Measurements from ENCODE around the gene RTN4. TPM values are rescaled to one million over a fixed set of nuclear protein-coding genes. Genes with fewer than 3 reads are reported as not detected.
A peak's percentile ranks its signal among the peaks of the same experiment; 100 is the strongest.

Gene RTN4
- total RNA-seq, 1 donor from 2014 or later, result 86.9 TPM

DNA sequence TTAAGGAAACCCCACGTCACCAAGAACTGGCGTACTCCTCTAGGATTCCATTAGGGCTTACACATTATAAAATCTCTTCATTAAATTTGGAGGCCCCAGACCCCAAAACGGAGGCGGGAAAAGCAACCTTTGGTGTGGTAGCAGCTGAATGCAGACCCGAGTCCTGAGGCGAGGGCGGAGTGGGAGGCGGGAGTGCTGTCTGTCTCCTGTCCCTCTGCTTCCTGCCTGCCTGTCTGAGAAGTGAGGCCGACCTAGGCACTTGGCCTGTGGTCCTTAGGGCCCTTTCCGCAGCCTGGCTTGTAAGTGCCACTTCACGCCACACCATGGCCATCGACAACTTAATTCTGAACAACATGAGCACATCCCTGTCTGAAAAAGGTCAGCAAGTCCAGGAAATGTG lies 102.1 kb downstream of the RTN4 start:
- H3K27ac Mint-ChIP-seq, result no peak overlapping the region
- no peaks in the 10 kb centered on the region for H3K27me3 Mint-ChIP-seq
- H3K4me1 Mint-ChIP-seq, result peaks cover 6% of the 10 kb centered on the region
- intact Hi-C loops (cut with micrococcal nuclease), result no loop called here
- no peak overlapping the region for H3K4me3 Mint-ChIP-seq
- no peaks in the 10 kb centered on the region for H3K36me3 Mint-ChIP-seq (ENCODE audit: low read depth)
- no peak for DNase-seq
- H3K9me3 Mint-ChIP-seq, result peaks cover 3% of the 10 kb centered on the region

DNA sequence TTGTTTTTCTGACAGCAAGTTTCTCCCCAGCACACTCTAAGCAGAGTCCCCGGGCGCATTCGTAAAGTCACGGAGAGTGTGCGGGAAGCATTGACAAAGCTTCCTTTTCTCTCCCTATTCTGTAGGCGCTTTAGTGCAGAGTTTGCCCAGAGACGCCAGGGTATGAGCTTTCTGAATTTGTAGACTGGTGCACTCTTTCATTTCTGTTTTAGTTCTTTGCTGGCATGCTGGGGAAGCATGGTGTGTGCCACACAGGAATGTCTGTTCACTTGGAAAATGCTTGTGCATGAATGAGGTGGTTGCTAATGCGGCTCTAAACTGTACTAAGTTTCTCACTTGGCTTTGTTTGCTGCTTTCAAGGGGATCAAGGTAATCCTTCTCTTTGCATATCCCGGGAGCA lies 102.6 kb downstream of the RTN4 start:
- intact Hi-C loops (cut with micrococcal nuclease), result no loop called here
- H3K27me3 Mint-ChIP-seq, result no peaks in the 10 kb centered on the region
- H3K36me3 Mint-ChIP-seq (ENCODE audit: low read depth), result no peaks in the 10 kb centered on the region
- peaks cover 3% of the 10 kb centered on the region for H3K9me3 Mint-ChIP-seq
- H3K27ac Mint-ChIP-seq, result no peak overlapping the region
- peaks cover 4% of the 10 kb centered on the region for H3K4me1 Mint-ChIP-seq
- DNase-seq, result no peak
- H3K4me3 Mint-ChIP-seq, result no peak overlapping the region

DNA sequence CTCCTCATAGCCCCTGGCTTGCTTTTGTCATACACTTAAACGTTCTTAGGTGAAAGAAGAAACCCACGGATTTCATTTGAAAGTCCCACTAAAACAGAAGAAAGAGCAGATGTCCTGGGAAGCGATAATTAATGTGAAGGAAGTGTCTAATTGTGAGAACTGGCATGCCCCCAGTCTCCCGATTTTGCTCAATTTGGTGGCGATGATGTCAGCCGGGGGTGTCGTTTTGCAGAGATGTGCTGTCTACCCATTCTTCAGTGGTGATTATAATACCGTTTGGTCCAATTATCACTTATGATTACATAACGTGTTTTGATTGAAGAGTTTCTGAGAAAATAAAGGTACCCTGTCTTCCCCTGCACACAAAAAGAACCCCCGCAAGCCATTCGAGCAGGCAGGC lies 103.1 kb downstream of the RTN4 start:
- no peak overlapping the region for H3K27ac Mint-ChIP-seq
- no peaks in the 10 kb centered on the region for H3K36me3 Mint-ChIP-seq (ENCODE audit: low read depth)
- DNase-seq, result no peak
- intact Hi-C loops (cut with micrococcal nuclease), result no loop called here
- peaks cover 3% of the 10 kb centered on the region for H3K9me3 Mint-ChIP-seq
- no peak overlapping the region for H3K4me3 Mint-ChIP-seq
- H3K4me1 Mint-ChIP-seq, result peaks cover 4% of the 10 kb centered on the region
- no peaks in the 10 kb centered on the region for H3K27me3 Mint-ChIP-seq

DNA sequence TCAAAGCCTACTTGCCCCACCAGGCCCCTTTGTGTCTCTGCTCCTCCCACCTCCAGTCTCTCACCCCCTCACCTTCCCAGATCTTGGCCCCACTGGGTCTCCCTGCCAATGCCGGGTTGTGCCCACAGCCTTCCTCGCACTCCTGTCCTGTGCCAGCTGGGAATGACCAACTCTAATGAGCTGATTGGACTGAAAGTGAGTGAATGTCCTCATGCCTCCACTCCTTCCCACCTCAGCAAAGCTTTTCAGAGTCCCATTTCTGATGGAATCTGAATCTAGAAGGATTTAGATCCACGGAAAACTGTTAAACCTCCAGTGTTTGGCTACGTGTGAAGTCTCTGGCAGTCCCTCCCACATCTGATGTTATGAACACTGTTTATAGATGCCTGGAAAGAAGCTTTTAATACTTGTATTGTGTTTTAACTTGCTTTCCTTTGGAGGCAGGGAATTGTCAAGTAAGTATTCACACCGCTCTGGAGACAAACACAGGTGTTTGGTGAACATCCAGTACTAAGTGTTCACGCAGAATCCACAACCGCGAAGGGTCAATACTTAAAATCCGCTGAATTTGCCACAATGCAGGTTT lies 103.9 kb downstream of the RTN4 start:
- no peaks in the 10 kb centered on the region for H3K36me3 Mint-ChIP-seq (ENCODE audit: low read depth)
- no peaks in the 10 kb centered on the region for H3K27me3 Mint-ChIP-seq
- intact Hi-C loops (cut with micrococcal nuclease), result no loop called here
- no peak for DNase-seq
- peaks cover 3% of the 10 kb centered on the region for H3K9me3 Mint-ChIP-seq
- H3K27ac Mint-ChIP-seq, result no peak overlapping the region
- no peak overlapping the region for H3K4me3 Mint-ChIP-seq
- peaks cover 4% of the 10 kb centered on the region for H3K4me1 Mint-ChIP-seq

DNA sequence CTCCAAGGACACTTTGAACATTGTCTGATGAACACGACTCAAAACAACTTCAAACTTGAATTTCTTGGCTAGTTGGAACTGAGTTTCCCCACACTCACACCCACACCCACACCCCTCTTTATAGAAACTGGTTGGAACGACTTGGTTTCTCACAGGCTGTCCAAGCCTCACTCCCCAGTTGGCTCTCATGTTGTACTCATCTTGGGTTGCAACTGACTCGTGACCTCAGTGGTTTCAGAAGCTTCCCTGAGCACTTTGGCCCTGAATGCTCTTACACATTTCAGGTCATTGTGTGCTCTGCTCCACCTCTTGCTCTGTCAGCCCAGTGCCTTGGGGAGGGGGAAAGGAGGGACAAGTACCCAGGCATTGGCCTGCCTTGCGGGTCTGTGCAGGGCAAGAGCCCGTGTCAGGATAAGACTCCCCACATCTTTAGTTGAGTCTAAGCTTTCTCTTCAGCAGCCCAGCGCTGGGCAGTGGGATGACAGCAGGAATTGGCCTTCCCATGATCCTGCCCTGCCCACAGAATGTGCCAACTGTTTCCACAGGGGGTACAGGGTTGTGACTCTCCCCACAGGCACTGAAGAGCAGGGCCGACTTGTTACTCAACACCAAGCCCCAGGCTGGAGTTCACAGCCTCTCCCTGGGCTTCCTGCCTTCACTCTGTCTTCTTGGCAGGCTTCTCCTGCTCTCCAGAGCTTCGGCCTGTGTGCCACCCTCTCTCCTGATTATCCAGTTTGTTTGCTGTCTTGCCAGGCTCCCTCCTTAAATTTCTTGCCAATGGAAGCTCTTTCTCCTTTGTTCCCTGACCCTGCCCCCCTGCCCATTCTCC lies 104.6 kb downstream of the RTN4 start:
- H3K4me3 Mint-ChIP-seq, result no peak overlapping the region
- no peaks in the 10 kb centered on the region for H3K36me3 Mint-ChIP-seq (ENCODE audit: low read depth)
- no peaks in the 10 kb centered on the region for H3K27me3 Mint-ChIP-seq
- H3K27ac Mint-ChIP-seq, result peak overlapping the region; percentile 52
- peaks cover 4% of the 10 kb centered on the region for H3K4me1 Mint-ChIP-seq
- no peak for DNase-seq
- H3K9me3 Mint-ChIP-seq, result peaks cover 3% of the 10 kb centered on the region
- intact Hi-C loops (cut with micrococcal nuclease), result no loop called here

- Mint-ChIP-seq H3K9me3 (peaks cover 3% of the 10 kb centered on the region), H3K27ac (no peak overlapping the region), H3K27me3 (no peaks in the 10 kb centered on the region), H3K36me3 (ENCODE audit: low read depth) (no peaks in the 10 kb centered on the region), H3K4me1 (peaks cover 4% of the 10 kb centered on the region), H3K4me3 (no peak overlapping the region)
- no peak for DNase-seq
- intact Hi-C loops (cut with micrococcal nuclease), result no loop called here
These were observed 105.4 kb downstream of the RTN4 start for GRCh38 chr2:54944724-54945326.

- H3K9me3 Mint-ChIP-seq, result peaks cover 3% of the 10 kb centered on the region
- no peak overlapping the region for H3K4me3 Mint-ChIP-seq
- H3K27me3 Mint-ChIP-seq, result no peaks in the 10 kb centered on the region
- intact Hi-C loops (cut with micrococcal nuclease), result no loop called here
- H3K36me3 Mint-ChIP-seq (ENCODE audit: low read depth), result no peaks in the 10 kb centered on the region
- peaks cover 4% of the 10 kb centered on the region for H3K4me1 Mint-ChIP-seq
- DNase-seq, result peak; percentile 73
- H3K27ac Mint-ChIP-seq, result no peak overlapping the region
These were observed 107.9 kb downstream of the RTN4 start for GRCh38 chr2:54942373-54942772.

GRCh38 chr2:54941248-54941984 lies 108.8 kb downstream of the RTN4 start:
- intact Hi-C loops (cut with micrococcal nuclease), result no loop called here
- no peak for DNase-seq
- Mint-ChIP-seq H3K36me3 (ENCODE audit: low read depth) (no peaks in the 10 kb centered on the region), H3K27me3 (no peaks in the 10 kb centered on the region), H3K4me3 (no peak overlapping the region), H3K9me3 (peaks cover 3% of the 10 kb centered on the region), H3K27ac (no peak overlapping the region), H3K4me1 (peaks cover 4% of the 10 kb centered on the region)

GRCh38 chr2:54940723-54941122 lies 109.5 kb downstream of the RTN4 start:
- Mint-ChIP-seq H3K27me3 (no peaks in the 10 kb centered on the region), H3K36me3 (ENCODE audit: low read depth) (no peaks in the 10 kb centered on the region), H3K9me3 (peaks cover 3% of the 10 kb centered on the region), H3K4me1 (peaks cover 4% of the 10 kb centered on the region), H3K4me3 (no peak overlapping the region), H3K27ac (no peak overlapping the region)
- intact Hi-C loops (cut with micrococcal nuclease), result no loop called here
- no peak for DNase-seq

GRCh38 chr2:54939446-54940118 lies 110.7 kb downstream of the RTN4 start:
- intact Hi-C loops (cut with micrococcal nuclease), result no loop called here

GRCh38 chr2:54936766-54937165 lies 113.5 kb downstream of the RTN4 start:
- no peaks in the 10 kb centered on the region for H3K36me3 Mint-ChIP-seq (ENCODE audit: low read depth)
- intact Hi-C loops (cut with micrococcal nuclease), result no loop called here
- H3K27me3 Mint-ChIP-seq, result peaks cover 1% of the 10 kb centered on the region
- no peak overlapping the region for H3K4me3 Mint-ChIP-seq
- no peak for DNase-seq
- H3K4me1 Mint-ChIP-seq, result no peaks in the 10 kb centered on the region
- H3K27ac Mint-ChIP-seq, result no peak overlapping the region
- H3K9me3 Mint-ChIP-seq, result no peaks in the 10 kb centered on the region

More at GRCh38 chr2:54939446-54940118, 110.7 kb downstream of the RTN4 start:
- H3K9me3 Mint-ChIP-seq, result no peaks in the 10 kb centered on the region
- H3K4me1 Mint-ChIP-seq, result no peaks in the 10 kb centered on the region
- no peak overlapping the region for H3K27ac Mint-ChIP-seq
- no peak for DNase-seq
- no peak overlapping the region for H3K4me3 Mint-ChIP-seq
- H3K27me3 Mint-ChIP-seq, result peaks cover 1% of the 10 kb centered on the region
- no peaks in the 10 kb centered on the region for H3K36me3 Mint-ChIP-seq (ENCODE audit: low read depth)

- peaks cover 1% of the 10 kb centered on the region for H3K27me3 Mint-ChIP-seq
- no peak overlapping the region for H3K4me3 Mint-ChIP-seq
- no peaks in the 10 kb centered on the region for H3K4me1 Mint-ChIP-seq
- no peak for DNase-seq
- intact Hi-C loops (cut with micrococcal nuclease), result no loop called here
- no peak overlapping the region for H3K27ac Mint-ChIP-seq
- H3K36me3 Mint-ChIP-seq (ENCODE audit: low read depth), result no peaks in the 10 kb centered on the region
- H3K9me3 Mint-ChIP-seq, result no peaks in the 10 kb centered on the region
These were observed 114.9 kb downstream of the RTN4 start for GRCh38 chr2:54935389-54935788.

DNA sequence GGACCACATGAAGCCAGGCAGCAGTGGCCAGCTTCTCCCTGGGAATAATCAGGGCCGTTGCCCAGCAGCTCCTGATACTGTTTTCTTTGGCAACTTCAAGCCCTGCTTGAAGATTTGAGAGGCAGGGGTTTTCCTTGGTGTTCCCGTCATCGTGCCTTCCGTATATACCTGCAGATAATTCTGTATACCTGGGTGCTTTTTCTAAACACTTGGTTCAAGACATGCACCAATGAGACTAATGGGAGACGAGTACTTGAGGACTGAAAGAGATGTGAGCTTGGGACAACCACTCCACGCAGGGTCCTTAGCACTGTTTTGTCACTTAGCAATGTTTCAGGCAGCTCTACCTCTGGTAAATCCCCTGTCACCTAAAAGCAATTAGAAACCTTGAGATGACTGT lies 118.8 kb downstream of the RTN4 start:
- Mint-ChIP-seq H3K27me3 (peaks cover 3% of the 10 kb centered on the region), H3K36me3 (ENCODE audit: low read depth) (no peaks in the 10 kb centered on the region), H3K4me1 (no peaks in the 10 kb centered on the region), H3K27ac (no peak overlapping the region), H3K4me3 (no peak overlapping the region), H3K9me3 (peaks cover 3% of the 10 kb centered on the region)
- no peak for DNase-seq
- intact Hi-C loops (cut with micrococcal nuclease), result no loop called here

All from activated CD4-positive, alpha-beta T cell treated with anti-CD3 and anti-CD28 coated beads, Interleukin-2, amount 10 ng/mL, durations not matched to agents 24 days and 14 days (primary cell).